Thyroid gland (tissue), 4 donors: ENCODE measurements around the gene LRCOL1.

Experiments used
- POLR2A ChIP-seq, 2 donors: fragments of 450-650 bp; IDR thresholded peaks; one replicate each; pipeline ENCODE4 v1.6.1; 2017; ENCODE audit warnings: antibody characterized with exemption in 2 of 2, mild to moderate bottlenecking in 2 of 2, moderate library complexity in 1 of 2
- TF ChIP-seq, protein P1 (sequence below), 6 experiments: fragments of 200-600 bp in 3 of 6; fragments of 450-650 bp in 3 of 6; sonication (generic) in 3 of 6; IDR thresholded peaks; one replicate each; pipeline ENCODE4 v1.5.1; 2016 to 2019; ENCODE audit warnings: antibody characterized with exemption in 6 of 6, mild to moderate bottlenecking in 2 of 6, inconsistent platforms in 1 of 6, moderate library complexity in 1 of 6

DNA sequence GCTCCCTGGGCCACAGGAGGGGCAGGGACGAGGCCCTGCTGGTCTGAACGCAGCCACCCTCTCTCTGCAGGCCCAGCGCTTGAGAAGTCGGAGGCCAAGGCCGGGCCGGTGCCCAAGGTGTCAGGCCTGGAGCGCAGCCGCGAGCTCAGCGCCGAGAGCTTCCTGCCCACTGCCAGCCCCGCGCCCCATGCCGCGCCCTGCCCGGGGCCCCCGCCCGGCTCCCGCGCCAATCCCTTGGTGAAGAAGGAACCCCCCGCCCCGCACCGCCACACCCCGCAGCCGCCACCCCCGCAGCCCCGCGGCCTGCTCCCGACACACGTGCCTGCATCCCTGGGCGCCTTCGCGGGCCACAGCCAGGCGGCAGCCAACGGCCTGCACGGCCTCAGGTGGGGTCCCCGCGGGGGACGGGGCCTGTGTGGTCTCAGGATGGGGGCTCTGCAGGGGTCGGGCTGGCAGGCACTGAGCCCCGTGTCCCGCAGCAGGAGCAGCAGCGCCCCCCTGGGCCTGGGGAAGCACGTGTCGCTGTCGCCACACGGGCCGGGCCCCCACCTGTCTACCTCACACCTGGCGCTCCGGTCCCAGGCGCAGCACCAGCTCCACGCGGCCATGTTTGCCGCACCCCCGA is 40.4 kb downstream of the LRCOL1 start:
- TF ChIP-seq, protein P1, sequence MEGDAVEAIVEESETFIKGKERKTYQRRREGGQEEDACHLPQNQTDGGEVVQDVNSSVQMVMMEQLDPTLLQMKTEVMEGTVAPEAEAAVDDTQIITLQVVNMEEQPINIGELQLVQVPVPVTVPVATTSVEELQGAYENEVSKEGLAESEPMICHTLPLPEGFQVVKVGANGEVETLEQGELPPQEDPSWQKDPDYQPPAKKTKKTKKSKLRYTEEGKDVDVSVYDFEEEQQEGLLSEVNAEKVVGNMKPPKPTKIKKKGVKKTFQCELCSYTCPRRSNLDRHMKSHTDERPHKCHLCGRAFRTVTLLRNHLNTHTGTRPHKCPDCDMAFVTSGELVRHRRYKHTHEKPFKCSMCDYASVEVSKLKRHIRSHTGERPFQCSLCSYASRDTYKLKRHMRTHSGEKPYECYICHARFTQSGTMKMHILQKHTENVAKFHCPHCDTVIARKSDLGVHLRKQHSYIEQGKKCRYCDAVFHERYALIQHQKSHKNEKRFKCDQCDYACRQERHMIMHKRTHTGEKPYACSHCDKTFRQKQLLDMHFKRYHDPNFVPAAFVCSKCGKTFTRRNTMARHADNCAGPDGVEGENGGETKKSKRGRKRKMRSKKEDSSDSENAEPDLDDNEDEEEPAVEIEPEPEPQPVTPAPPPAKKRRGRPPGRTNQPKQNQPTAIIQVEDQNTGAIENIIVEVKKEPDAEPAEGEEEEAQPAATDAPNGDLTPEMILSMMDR (IDR thresholded peaks at IDR 0.05), result no peak
- TF ChIP-seq POLR2A (IDR thresholded peaks at IDR 0.05), result no peak
